Measurements from ENCODE around the gene FCGR3B.
"Not testable (repeated sequence)": the region's sequence is repeated elsewhere in the genome, so short reads cannot be mapped to it uniquely, and the experiment has no call there.

The FCGR3B gene

DNA sequence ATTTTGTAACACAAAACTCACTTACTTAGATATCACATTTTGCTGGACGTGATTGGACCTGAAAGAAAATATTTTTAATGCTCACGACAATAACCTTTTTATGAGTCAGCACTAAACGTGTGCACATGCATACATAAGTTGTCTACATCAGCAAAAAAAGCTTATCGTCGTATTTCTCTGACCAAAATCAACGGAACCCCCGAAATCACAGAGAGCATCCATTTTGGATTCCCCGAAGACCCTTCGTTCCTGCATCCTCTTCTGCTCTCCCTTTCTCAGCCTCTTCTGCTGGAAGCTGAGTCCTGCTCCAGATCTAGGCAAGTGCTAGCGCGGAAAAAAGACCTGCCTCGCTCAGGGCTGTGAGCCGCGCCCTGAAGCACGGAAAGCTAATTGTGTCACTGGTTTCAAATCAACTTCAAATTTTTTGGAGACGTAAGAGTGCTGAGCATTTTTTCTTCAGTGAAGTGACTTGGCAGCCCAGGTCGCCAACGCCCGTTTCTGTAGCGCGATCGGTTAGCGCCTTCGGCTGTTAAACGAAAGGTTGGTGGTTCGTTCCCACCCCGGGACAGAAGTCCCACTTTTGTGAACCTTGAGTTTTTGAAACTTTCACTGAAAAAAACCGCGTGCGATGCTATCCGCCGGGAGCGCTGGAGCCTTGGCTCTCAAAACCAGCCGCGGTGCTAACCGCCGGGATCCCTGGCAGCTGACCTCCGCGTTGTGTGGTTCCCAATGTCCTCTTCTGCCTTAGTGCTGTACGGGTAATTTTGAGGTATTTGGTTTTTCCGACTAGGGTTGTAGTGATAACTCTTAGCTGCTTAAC is 9.6 kb downstream of the FCGR3B start:
- FAIRE-seq: not testable (repeated sequence)

GRCh38 chr1:161620399-161620798 is 10.6 kb downstream of the FCGR3B start:
- not testable (repeated sequence) for DNase-seq (ENCODE audit: insufficient read length, low spot score); FAIRE-seq

More for the DNA sequence above, 9.6 kb downstream of the FCGR3B start:
- not testable (repeated sequence) for DNase-seq (ENCODE audit: insufficient read length, low spot score)

- not testable (repeated sequence) for FAIRE-seq; DNase-seq (ENCODE audit: insufficient read length, low spot score)
Measured at GRCh38 chr1:161618517-161618916, 12.5 kb downstream of the FCGR3B start.

DNA sequence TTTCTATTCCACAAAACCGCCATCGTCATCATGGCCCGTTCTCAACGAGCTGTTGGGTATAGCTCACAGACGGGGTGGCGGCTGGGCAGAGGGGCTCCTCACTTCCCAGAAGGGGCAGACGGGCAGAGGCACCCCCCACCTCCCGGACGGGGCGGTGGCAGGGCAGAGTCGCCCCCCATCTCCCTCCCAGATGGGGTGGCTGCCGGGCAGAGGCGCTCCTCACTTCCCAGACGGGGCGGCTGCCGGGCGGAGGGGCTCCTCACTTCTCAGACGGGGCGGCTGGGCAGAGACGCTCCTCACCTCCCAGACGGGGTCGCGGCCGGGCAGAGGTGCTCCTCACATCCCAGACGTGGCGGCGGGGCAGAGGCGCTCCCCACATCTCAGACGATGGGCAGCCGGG is 14.6 kb downstream of the FCGR3B start:
- not testable (repeated sequence) for FAIRE-seq; DNase-seq (ENCODE audit: insufficient read length, low spot score)

DNA sequence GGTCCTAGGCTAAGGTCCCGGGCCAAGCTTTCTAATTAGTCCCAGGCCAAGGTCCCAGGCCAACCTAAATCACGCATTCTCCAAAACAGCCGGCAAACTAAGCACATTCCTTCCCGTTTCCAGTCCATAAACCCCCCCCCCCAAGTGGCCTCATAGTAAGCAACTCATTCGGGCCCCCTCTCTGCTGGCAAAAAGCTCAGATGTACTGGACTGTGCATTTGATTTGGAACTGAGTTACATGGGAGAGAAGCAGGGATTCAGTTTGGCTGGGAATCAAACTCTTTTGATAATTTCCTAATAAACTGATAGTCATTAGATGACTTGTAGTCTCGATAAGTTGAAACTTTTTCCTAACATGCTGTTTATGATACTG is 17.8 kb downstream of the FCGR3B start:
- not testable (repeated sequence) for FAIRE-seq; DNase-seq (ENCODE audit: insufficient read length, low spot score)

- not testable (repeated sequence) for FAIRE-seq
- peak; percentile 69 for DNase-seq (ENCODE audit: insufficient read length, low spot score)
Measured at GRCh38 chr1:161612322-161613141, 18.4 kb downstream of the FCGR3B start.

DNA sequence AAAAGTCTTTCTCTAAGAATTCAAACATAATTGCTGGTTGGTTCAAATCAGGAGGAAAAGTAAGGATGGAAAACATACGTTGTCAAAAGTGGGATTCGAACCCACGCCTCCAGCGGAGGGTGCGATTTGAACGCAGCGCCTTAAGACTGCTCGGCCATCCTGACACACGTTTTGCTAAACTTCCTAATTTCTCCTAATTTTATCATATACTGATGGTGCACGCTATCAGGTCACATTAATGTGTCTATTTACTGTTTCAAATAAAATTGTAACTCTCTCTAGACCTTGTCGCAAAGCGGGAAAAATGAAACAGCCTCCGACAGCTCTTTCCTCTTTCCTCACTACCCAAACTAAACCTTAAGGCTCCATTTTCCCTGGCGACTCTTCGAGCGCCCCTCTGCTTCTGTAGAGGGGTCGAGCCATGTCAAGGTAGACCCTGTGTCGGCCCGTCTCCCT is 19.1 kb downstream of the FCGR3B start:
- DNase-seq (ENCODE audit: insufficient read length, low spot score); FAIRE-seq: not testable (repeated sequence)

DNA sequence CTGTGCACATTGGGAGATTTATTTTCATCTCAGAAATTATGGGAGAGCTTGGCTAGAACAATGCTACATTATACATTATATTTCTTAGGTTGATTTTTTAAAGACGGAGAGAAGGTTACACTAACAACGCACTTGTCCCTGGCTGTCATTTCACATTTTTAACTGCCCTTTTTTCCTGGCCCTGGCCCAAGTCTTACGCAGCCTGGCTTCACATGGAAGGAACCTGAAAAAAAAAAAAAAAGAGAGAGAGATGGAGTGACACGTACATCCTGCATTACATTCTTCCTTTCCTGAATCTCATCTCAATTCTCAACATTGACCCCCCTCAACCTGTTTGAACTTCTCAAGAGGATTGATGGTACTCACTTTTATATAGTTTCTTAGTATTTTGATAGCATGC is 20.8 kb downstream of the FCGR3B start:
- not testable (repeated sequence) for FAIRE-seq; DNase-seq (ENCODE audit: insufficient read length, low spot score)

- FAIRE-seq; DNase-seq (ENCODE audit: insufficient read length, low spot score): not testable (repeated sequence)
Measured at GRCh38 chr1:161606541-161607336, 24.2 kb downstream of the FCGR3B start.

DNA sequence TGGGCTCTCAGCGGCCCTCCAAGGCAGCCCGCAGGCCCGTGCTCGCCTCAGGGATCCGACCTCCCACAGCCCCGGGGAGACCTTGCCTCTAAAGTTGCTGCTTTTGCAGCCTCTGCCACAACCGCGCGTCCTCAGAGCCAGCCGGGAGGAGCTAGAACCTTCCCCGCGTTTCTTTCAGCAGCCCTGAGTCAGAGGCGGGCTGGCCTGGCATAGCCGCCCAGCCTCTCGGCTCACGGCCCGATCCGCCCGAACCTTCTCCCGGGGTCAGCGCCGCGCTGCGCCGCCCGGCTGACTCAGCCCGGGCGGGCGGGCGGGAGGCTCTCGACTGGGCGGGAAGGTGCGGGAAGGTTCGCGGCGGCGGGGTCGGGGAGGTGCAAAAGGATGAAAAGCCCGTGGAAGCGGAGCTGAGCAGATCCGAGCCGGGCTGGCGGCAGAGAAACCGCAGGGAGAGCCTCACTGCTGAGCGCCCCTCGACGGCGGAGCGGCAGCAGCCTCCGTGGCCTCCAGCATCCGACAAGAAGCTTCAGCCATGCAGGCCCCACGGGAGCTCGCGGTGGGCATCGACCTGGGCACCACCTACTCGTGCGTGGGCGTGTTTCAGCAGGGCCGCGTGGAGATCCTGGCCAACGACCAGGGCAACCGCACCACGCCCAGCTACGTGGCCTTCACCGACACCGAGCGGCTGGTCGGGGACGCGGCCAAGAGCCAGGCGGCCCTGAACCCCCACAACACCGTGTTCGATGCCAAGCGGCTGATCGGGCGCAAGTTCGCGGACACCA is 25.0 kb downstream of the FCGR3B start:
- not testable (repeated sequence) for DNase-seq (ENCODE audit: insufficient read length, low spot score)

DNA sequence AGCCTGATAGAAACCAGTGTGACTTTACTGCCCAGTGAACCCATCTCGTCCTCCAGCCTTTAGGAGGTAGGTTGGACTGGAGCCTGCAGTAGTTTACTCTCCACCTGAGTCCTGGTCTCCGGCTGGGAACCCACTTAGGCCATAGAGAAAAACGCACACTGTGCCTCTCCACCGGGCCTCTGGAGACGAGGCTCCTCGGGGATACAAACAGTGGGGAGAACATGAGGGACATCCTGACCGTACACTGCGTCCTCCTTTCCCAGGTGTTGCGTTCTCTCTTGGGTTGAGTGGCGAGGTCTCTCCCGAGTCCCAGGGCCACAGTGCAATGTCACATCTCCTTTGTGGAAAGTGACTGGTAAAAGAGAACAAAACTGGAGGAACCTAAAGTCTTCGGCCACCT is 26.0 kb downstream of the FCGR3B start:
- not testable (repeated sequence) for DNase-seq (ENCODE audit: insufficient read length, low spot score); FAIRE-seq

More for the DNA sequence above, 25.0 kb downstream of the FCGR3B start:
- FAIRE-seq: not testable (repeated sequence)

DNA sequence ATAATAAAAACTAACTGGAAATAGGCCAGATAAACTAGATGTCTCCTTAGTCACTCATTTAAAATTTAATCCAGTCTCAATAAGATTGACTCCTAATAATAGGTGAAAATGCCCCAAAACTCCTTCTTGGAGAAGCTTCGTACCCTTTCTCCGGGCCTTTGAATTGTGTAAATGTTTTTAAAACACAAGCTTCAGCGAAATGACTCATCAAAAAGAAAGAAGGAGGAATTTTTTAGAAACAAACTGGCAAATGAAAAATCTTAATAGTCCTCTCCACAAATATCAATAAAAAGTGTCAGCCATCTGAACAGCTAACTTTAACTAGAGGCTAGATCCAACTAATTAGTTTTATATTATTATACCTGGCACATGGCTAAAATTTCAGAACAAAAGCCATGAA is 33.9 kb downstream of the FCGR3B start:
- FAIRE-seq; DNase-seq (ENCODE audit: insufficient read length, low spot score): not testable (repeated sequence)

- not testable (repeated sequence) for DNase-seq (ENCODE audit: insufficient read length, low spot score)
- FAIRE-seq: peak; percentile 25
Measured at GRCh38 chr1:161595583-161595982, 35.4 kb downstream of the FCGR3B start.

- not testable (repeated sequence) for FAIRE-seq
Measured at GRCh38 chr1:161595173-161595572, 35.8 kb downstream of the FCGR3B start.

GRCh38 chr1:161594269-161594984 is 36.5 kb downstream of the FCGR3B start:
- FAIRE-seq; DNase-seq (ENCODE audit: insufficient read length, low spot score): not testable (repeated sequence)

More at GRCh38 chr1:161595173-161595572, 35.8 kb downstream of the FCGR3B start:
- DNase-seq (ENCODE audit: insufficient read length, low spot score): not testable (repeated sequence)

DNA sequence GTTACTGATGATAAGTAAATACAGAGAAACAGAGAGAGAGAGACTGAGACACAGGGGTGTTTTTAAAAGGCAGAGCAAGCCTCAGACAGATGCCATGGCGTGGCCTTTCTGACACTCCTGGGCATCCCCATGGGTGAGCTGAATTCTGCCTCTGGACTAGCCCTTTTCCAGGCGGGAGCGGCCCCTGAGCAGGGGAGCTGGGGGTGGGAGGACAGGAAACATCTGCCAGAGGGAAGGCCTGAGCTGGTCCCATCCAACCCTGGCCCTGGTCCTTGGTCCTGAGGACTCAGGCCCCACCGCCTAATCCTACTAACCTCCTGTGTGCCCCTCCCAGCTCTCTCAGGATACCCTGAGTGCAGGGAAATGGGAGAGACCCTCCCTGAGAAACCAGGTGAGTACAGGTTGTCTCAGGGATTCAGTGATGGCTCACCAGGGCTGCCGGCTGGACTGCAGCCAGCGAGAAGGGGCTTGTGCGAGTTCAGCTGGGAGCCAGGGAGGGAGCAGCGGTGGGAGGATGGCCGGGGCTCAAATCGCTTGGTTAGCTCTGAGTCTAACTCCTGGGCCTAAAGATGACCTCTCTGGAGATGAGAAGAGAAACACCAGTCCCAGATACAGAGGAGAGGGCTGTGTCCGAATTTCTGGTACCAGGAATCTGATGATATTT is 37.8 kb downstream of the FCGR3B start:
- FAIRE-seq; DNase-seq (ENCODE audit: insufficient read length, low spot score): not testable (repeated sequence)

- FAIRE-seq: not testable (repeated sequence)
Measured at GRCh38 chr1:161592586-161592985, 38.4 kb downstream of the FCGR3B start.

DNA sequence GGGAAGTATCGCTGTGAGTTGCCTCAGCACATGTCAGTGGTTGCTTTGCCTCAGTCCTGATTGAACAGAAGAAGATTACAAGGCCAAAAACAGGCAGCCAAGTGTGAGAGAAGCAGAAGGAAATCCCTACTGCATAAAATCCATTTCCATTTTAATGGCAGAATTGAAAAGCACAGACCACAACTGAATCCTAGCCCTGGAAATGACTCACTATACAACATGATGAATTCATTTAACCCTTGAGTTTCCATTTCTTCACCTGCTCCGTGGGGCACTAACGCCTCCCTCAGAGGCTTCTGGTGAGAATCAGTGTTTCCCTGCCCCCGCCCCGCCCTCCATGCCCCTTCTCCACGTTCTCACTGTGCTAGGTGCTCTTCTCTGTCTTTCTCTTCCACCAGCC is 41.1 kb downstream of the FCGR3B start:
- DNase-seq (ENCODE audit: insufficient read length, low spot score); FAIRE-seq: not testable (repeated sequence)

More at GRCh38 chr1:161592586-161592985, 38.4 kb downstream of the FCGR3B start:
- DNase-seq (ENCODE audit: insufficient read length, low spot score): not testable (repeated sequence)

Data from D721Med (cell line).